Measurements from ENCODE around the gene RGS6.

DNA sequence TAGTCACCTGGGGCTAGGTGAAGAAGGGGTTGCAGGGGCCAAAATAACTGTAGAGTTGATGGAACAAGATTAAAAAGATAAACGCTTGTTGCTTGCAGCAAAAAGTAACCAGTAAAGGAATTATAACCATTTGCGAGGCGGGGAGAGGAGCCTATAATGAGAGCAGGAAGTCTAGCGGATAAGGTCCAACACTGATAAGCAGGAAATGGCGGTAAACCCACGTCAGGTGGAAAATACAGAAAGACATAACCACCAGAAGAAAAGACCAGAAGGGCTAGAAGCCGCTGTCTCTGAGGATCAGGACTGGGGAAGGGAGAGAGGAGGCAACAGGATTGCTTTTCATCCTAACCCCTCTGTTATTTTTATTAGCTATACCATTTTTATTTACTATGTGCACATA lies 658.3 kb downstream of the RGS6 start:
- TF ChIP-seq POLR2A (IDR thresholded peaks at IDR 0.05), result no peak
- TF ChIP-seq, protein P1, sequence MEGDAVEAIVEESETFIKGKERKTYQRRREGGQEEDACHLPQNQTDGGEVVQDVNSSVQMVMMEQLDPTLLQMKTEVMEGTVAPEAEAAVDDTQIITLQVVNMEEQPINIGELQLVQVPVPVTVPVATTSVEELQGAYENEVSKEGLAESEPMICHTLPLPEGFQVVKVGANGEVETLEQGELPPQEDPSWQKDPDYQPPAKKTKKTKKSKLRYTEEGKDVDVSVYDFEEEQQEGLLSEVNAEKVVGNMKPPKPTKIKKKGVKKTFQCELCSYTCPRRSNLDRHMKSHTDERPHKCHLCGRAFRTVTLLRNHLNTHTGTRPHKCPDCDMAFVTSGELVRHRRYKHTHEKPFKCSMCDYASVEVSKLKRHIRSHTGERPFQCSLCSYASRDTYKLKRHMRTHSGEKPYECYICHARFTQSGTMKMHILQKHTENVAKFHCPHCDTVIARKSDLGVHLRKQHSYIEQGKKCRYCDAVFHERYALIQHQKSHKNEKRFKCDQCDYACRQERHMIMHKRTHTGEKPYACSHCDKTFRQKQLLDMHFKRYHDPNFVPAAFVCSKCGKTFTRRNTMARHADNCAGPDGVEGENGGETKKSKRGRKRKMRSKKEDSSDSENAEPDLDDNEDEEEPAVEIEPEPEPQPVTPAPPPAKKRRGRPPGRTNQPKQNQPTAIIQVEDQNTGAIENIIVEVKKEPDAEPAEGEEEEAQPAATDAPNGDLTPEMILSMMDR (IDR thresholded peaks at IDR 0.05), result no peak
